Measurements from ENCODE around the gene OR6Q1. TPM values are rescaled to one million over a fixed set of nuclear protein-coding genes. Genes with fewer than 3 reads are reported as not detected.

OR6Q1 gene
- total RNA-seq, 1 donor from 2014 or later, result not detected

GRCh38 chr11:58003036-58003435 is 27.7 kb upstream of the OR6Q1 start:
- TF ChIP-seq CTCF (IDR thresholded peaks at IDR 0.05) (no peak), EZH2 (IDR thresholded peaks at IDR 0.05) (no peak), EZH2phosphoT487 (IDR thresholded peaks at IDR 0.05) (no peak)
- no peaks in the 10 kb centered on the region for H3K4me1 Mint-ChIP-seq

GRCh38 chr11:58003591-58003990 is 27.2 kb upstream of the OR6Q1 start:
- no peaks in the 10 kb centered on the region for H3K27me3 ChIP-seq
- peaks cover 8% of the 10 kb centered on the region for H3K4me1 ChIP-seq
- H3F3A ChIP-seq (ENCODE audit: low read depth), result no peaks in the 10 kb centered on the region
- no peak overlapping the region for H3K4me3 ChIP-seq
- no peaks in the 10 kb centered on the region for H3K4me1 Mint-ChIP-seq
- TF ChIP-seq EZH2phosphoT487 (IDR thresholded peaks at IDR 0.05) (no peak), CTCF (IDR thresholded peaks at IDR 0.05) (no peak), EZH2 (IDR thresholded peaks at IDR 0.05) (no peak)
- DNase-seq (ENCODE audit: low spot score), result no peak
- no peaks in the 10 kb centered on the region for H3K36me3 Mint-ChIP-seq
- H3K27ac ChIP-seq, result no peak overlapping the region
- no peak overlapping the region for H3K4me3 Mint-ChIP-seq
- no peaks in the 10 kb centered on the region for H4K20me1 ChIP-seq (ENCODE audit: low read depth)
- peaks cover 5% of the 10 kb centered on the region for H3K27me3 Mint-ChIP-seq (ENCODE audit: insufficient read depth, low read depth)
- H3K79me2 ChIP-seq (ENCODE audit: low read depth), result no peaks in the 10 kb centered on the region
- no peak overlapping the region for H3K9ac ChIP-seq
- H3K9me3 Mint-ChIP-seq, result no peaks in the 10 kb centered on the region
- H3K36me3 ChIP-seq, result no peaks in the 10 kb centered on the region
- H3K4me2 ChIP-seq, result no peak overlapping the region
- H2AFZ ChIP-seq (replicated peaks), result no peak overlapping the region
- H3K9me3 ChIP-seq (ENCODE audit: low read depth), result no peaks in the 10 kb centered on the region
- H3K27ac Mint-ChIP-seq, result no peak overlapping the region

More at GRCh38 chr11:58003036-58003435, 27.7 kb upstream of the OR6Q1 start:
- no peaks in the 10 kb centered on the region for H4K20me1 ChIP-seq (ENCODE audit: low read depth)
- no peaks in the 10 kb centered on the region for H3K9me3 Mint-ChIP-seq
- no peak overlapping the region for H3K4me3 ChIP-seq
- no peaks in the 10 kb centered on the region for H3K36me3 ChIP-seq
- peaks cover 5% of the 10 kb centered on the region for H3K27me3 Mint-ChIP-seq (ENCODE audit: insufficient read depth, low read depth)
- H3K36me3 Mint-ChIP-seq, result no peaks in the 10 kb centered on the region
- no peak overlapping the region for H3K27ac Mint-ChIP-seq
- no peak overlapping the region for H3K4me3 Mint-ChIP-seq
- DNase-seq (ENCODE audit: low spot score), result no peak
- H3K9ac ChIP-seq, result no peak overlapping the region
- no peaks in the 10 kb centered on the region for H3K79me2 ChIP-seq (ENCODE audit: low read depth)
- H3K27ac ChIP-seq, result no peak overlapping the region
- no peaks in the 10 kb centered on the region for H3K9me3 ChIP-seq (ENCODE audit: low read depth)
- H3K27me3 ChIP-seq, result no peaks in the 10 kb centered on the region
- H3K4me1 ChIP-seq, result peaks cover 8% of the 10 kb centered on the region
- no peaks in the 10 kb centered on the region for H3F3A ChIP-seq (ENCODE audit: low read depth)
- H2AFZ ChIP-seq (replicated peaks), result no peak overlapping the region
- H3K4me2 ChIP-seq, result peak overlapping the region; percentile 4

GRCh38 chr11:58004664-58005063 is 26.1 kb upstream of the OR6Q1 start:
- Histone ChIP-seq H3K4me1 (peaks cover 8% of the 10 kb centered on the region), H3K79me2 (ENCODE audit: low read depth) (no peaks in the 10 kb centered on the region), H2AFZ (replicated peaks) (no peak overlapping the region), H3K4me2 (no peak overlapping the region), H3K27me3 (no peaks in the 10 kb centered on the region), H3F3A (ENCODE audit: low read depth) (no peaks in the 10 kb centered on the region), H3K36me3 (no peaks in the 10 kb centered on the region), H3K9me3 (ENCODE audit: low read depth) (no peaks in the 10 kb centered on the region), H4K20me1 (ENCODE audit: low read depth) (no peaks in the 10 kb centered on the region), H3K27ac (no peak overlapping the region), H3K9ac (no peak overlapping the region), H3K4me3 (no peak overlapping the region)
- no peaks in the 10 kb centered on the region for H3K36me3 Mint-ChIP-seq
- H3K27ac Mint-ChIP-seq, result no peak overlapping the region
- no peak for TF ChIP-seq CTCF (IDR thresholded peaks at IDR 0.05)
- no peak for TF ChIP-seq EZH2 (IDR thresholded peaks at IDR 0.05)
- no peak for TF ChIP-seq EZH2phosphoT487 (IDR thresholded peaks at IDR 0.05)
- no peak for DNase-seq (ENCODE audit: low spot score)
- no peak overlapping the region for H3K4me3 Mint-ChIP-seq
- H3K4me1 Mint-ChIP-seq, result no peaks in the 10 kb centered on the region
- peaks cover 5% of the 10 kb centered on the region for H3K27me3 Mint-ChIP-seq (ENCODE audit: insufficient read depth, low read depth)
- no peaks in the 10 kb centered on the region for H3K9me3 Mint-ChIP-seq

Measured in neural progenitor cell (in vitro differentiated cells).